Keratinocyte (primary cell): ENCODE data around the gene CGB7. TPM values are rescaled to one million over a fixed set of nuclear protein-coding genes. Genes with fewer than 3 reads are reported as not detected.

Experiments
- DNase-seq: peaks from one replicate; pipeline ENCODE4 v3.0.0-alpha.2; 2011; ENCODE audit warnings: low read depth, missing footprints, low spot score
- FAIRE-seq: peaks from 2 replicates; lab custom pipeline; 2011; peaks lifted over from hg19 to GRCh38; lab: Jason Lieb, UNC
- H2AFZ ChIP-seq: 2 replicates; pipeline ENCODE4 v1.6.0; 2012; ENCODE audit warnings: low read length, control low read depth, inconsistent platforms; ENCODE audit not compliant: control insufficient read depth
- H3K27ac ChIP-seq: 2 replicates; pipeline ENCODE4 v1.5.1; 2011; ENCODE audit warnings: low read length; ENCODE audit not compliant: control insufficient read depth, insufficient read depth
- H3K27me3 ChIP-seq: 3 replicates; pipeline ENCODE4 v1.6.0; 2011; ENCODE audit warnings: low read length; ENCODE audit not compliant: control insufficient read depth, insufficient read depth; ENCODE audit errors: extremely low read depth
- H3K36me3 ChIP-seq, 2 experiments: 2 replicates in 1 of 2; 3 replicates in 1 of 2; pipeline ENCODE4 v1.5.1; 2011; ENCODE audit warnings: low read length in 2 of 2, mild to moderate bottlenecking in 1 of 2; ENCODE audit not compliant: control insufficient read depth in 2 of 2, insufficient read depth in 2 of 2; ENCODE audit errors: extremely low read depth in 1 of 2
- H3K4me1 ChIP-seq: 3 replicates; pipeline ENCODE4 v1.5.1; 2011; ENCODE audit warnings: low read length; ENCODE audit not compliant: control insufficient read depth, insufficient read depth; ENCODE audit errors: extremely low read depth
- H3K4me2 ChIP-seq: 3 replicates; pipeline ENCODE4 v1.6.0; 2011; ENCODE audit warnings: low read depth, low read length; ENCODE audit not compliant: control insufficient read depth, insufficient read depth; ENCODE audit errors: extremely low read depth
- H3K4me3 ChIP-seq, 3 experiments: fragments of 200-600 bp in 1 of 3; sonication (generic) in 1 of 3; 2 replicates in 2 of 3; 3 replicates in 1 of 3; pipeline ENCODE4 v1.5.1; 2011 to 2016; ENCODE audit warnings: low read length in 3 of 3, mild to moderate bottlenecking in 3 of 3, control low read depth in 2 of 3, inconsistent platforms in 1 of 3, low read depth in 1 of 3, mixed read lengths in 1 of 3, mixed run types in 1 of 3, moderate library complexity in 1 of 3; ENCODE audit not compliant: control insufficient read depth in 2 of 3, insufficient read depth in 2 of 3; ENCODE audit errors: extremely low read depth in 1 of 3
- H3K79me2 ChIP-seq: 2 replicates; pipeline ENCODE4 v1.6.0; 2012; ENCODE audit warnings: low read length; ENCODE audit not compliant: control insufficient read depth, insufficient read depth
- H3K9ac ChIP-seq: 3 replicates; pipeline ENCODE4 v1.6.0; 2011; ENCODE audit warnings: low read length; ENCODE audit not compliant: control insufficient read depth, insufficient read depth; ENCODE audit errors: extremely low read depth
- H3K9me1 ChIP-seq: 3 replicates; pipeline ENCODE4 v1.6.0; 2011; ENCODE audit warnings: low read length; ENCODE audit not compliant: control insufficient read depth, insufficient read depth; ENCODE audit errors: extremely low read depth
- H3K9me3 ChIP-seq: 2 replicates; pipeline ENCODE4 v1.5.1; 2012; ENCODE audit warnings: low read depth, low read length; ENCODE audit not compliant: control insufficient read depth
- H4K20me1 ChIP-seq: 3 replicates; pipeline ENCODE4 v1.6.0; 2011; ENCODE audit warnings: low read length; ENCODE audit not compliant: control insufficient read depth, insufficient read depth; ENCODE audit errors: extremely low read depth
- EZH2 ChIP-seq: IDR thresholded peaks from one replicate; pipeline ENCODE4 v1.6.1; 2012; ENCODE audit warnings: inconsistent platforms, mild to moderate bottlenecking, low read length, moderate library complexity
- dilution Hi-C: fragments of 300-500 bp; cut with MboI; formaldehyde crosslinking; loops from one replicate; pipeline ENCODE4 v1.7.0; 2020; ENCODE audit warnings: low sequenced_read_pairs; ENCODE audit not compliant: extremely low pct_ligation_motif_present
- polyA plus RNA-seq, 5 experiments: library from polyadenylated mRNA; depleted of rRNA in 3 of 5; stranded (reverse) in 3 of 5; stranded (forward) in 1 of 5; unstranded in 1 of 5; fragments of >200 nt; gene quantifications; 1 replicate in 1 of 5; 2 replicates in 3 of 5; 3 replicates in 1 of 5; pipeline versions ENCODE4 v1.2.1 to v1.2.3, GENCODE V29; 2011 to 2012; ENCODE audit warnings: missing spikeins in 2 of 5, low read depth in 1 of 5, low replicate concordance in 1 of 5
- TF ChIP-seq, protein P1 (sequence below), 3 experiments: IDR thresholded peaks in 1 of 3; conservative IDR thresholded peaks in 1 of 3; optimal IDR thresholded peaks in 1 of 3; 2 replicates in 2 of 3; 3 replicates in 1 of 3; pipeline versions ENCODE3 to v1.5.1; 2011; ENCODE audit warnings: low read length in 3 of 3, mild to moderate bottlenecking in 3 of 3, moderate library complexity in 2 of 3, control low read depth in 1 of 3, inconsistent platforms in 1 of 3; ENCODE audit not compliant: insufficient read depth in 2 of 3; ENCODE audit errors: extremely low read depth in 1 of 3

The CGB7 gene
- polyA plus RNA-seq, 1 donor (not counting 4 experiments of a cell fraction or from before 2014, with no cell fraction given), result 0.92 TPM

DNA sequence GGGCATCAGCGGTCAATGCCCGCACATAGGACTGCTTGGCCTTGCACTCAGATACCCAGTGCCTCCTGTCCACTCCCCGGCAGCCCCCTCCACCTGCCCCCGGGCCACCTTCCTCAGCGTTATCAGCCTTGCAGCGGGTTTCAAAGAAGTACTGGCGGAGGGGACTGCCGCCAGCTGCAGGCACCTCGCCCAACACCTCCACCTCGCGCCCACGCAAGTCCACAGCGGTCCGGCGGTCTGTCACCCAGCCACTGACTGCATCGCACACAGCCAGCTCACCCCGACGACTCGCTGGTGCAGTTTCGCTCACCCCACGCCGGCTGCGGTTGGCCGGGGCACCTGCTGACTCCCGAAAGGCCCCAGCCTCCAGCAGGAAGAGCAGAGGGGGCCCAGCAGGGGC, 3.9 kb upstream of the CGB7 start:
- H3K4me3 ChIP-seq, result no peak overlapping the region
- H3K9me3 ChIP-seq, result no peaks in the 10 kb centered on the region
- peaks cover 26% of the 10 kb centered on the region for H3K4me1 ChIP-seq
- H3K9ac ChIP-seq, result no peak overlapping the region
- DNase-seq (no peak), FAIRE-seq (no peak)
- H2AFZ ChIP-seq, result no peak overlapping the region
- no peak overlapping the region for H3K27ac ChIP-seq
- peaks cover 3 to 4% of the 10 kb centered on the region in 2 experiments for H3K36me3 ChIP-seq
- H4K20me1 ChIP-seq, result no peaks in the 10 kb centered on the region
- H3K79me2 ChIP-seq, result no peaks in the 10 kb centered on the region
- dilution Hi-C loops, result no loop called here
- TF ChIP-seq, protein P1, sequence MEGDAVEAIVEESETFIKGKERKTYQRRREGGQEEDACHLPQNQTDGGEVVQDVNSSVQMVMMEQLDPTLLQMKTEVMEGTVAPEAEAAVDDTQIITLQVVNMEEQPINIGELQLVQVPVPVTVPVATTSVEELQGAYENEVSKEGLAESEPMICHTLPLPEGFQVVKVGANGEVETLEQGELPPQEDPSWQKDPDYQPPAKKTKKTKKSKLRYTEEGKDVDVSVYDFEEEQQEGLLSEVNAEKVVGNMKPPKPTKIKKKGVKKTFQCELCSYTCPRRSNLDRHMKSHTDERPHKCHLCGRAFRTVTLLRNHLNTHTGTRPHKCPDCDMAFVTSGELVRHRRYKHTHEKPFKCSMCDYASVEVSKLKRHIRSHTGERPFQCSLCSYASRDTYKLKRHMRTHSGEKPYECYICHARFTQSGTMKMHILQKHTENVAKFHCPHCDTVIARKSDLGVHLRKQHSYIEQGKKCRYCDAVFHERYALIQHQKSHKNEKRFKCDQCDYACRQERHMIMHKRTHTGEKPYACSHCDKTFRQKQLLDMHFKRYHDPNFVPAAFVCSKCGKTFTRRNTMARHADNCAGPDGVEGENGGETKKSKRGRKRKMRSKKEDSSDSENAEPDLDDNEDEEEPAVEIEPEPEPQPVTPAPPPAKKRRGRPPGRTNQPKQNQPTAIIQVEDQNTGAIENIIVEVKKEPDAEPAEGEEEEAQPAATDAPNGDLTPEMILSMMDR (optimal IDR thresholded peaks at IDR 0.05 in 1 of 3, IDR thresholded peaks at IDR 0.05 in 1 of 3, conservative IDR thresholded peaks at IDR 0.05 in 1 of 3; ENCODE audit: extremely low read depth in 1 of 3, insufficient read depth in 2 of 3, low read length in 3 of 3), result no peak
- TF ChIP-seq EZH2, result no peak
- H3K9me1 ChIP-seq, result peaks cover 2% of the 10 kb centered on the region
- H3K27me3 ChIP-seq, result peaks cover 4% of the 10 kb centered on the region
- no peak overlapping the region for H3K4me2 ChIP-seq

DNA sequence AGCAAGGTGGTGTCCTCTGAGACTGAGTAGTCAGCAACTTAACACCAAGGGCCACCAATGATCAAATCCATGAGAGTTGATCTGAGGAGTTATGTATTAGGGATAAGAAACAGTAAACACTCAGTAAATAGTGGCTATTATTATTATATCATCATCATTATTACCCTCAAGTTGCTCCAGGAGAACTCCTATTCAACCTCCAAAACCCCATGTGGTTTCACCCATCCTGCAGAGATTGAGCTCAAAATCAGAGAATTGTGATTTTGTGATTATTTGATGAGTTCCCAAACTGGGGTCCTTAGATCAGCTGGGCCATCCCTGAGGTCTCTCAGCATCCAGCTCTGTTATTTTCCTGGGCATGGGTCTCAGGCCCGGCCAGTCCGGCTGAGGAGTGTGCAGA, 3.5 kb upstream of the CGB7 start:
- DNase-seq (no peak), FAIRE-seq (no peak)
- dilution Hi-C loops, result no loop called here
- TF ChIP-seq EZH2, result no peak
- TF ChIP-seq, protein P1 (optimal IDR thresholded peaks at IDR 0.05 in 1 of 3, IDR thresholded peaks at IDR 0.05 in 1 of 3, conservative IDR thresholded peaks at IDR 0.05 in 1 of 3; ENCODE audit: extremely low read depth in 1 of 3, insufficient read depth in 2 of 3, low read length in 3 of 3), result no peak
- Histone ChIP-seq H3K9me3 (no peaks in the 10 kb centered on the region), H3K27me3 (peaks cover 2% of the 10 kb centered on the region), H3K9ac (no peak overlapping the region), H3K9me1 (peaks cover 2% of the 10 kb centered on the region), H3K4me3 (no peak overlapping the region), H3K36me3 (peaks cover 3 to 4% of the 10 kb centered on the region in 2 experiments), H3K27ac (no peak overlapping the region), H3K4me1 (peaks cover 26% of the 10 kb centered on the region), H2AFZ (no peak overlapping the region), H3K79me2 (no peaks in the 10 kb centered on the region), H3K4me2 (no peak overlapping the region), H4K20me1 (no peaks in the 10 kb centered on the region)
